Fibroblast of skin of back (primary cell): Measurements from ENCODE around the gene LIMK2. TPM values are rescaled to one million over a fixed set of nuclear protein-coding genes. Genes with fewer than 3 reads are reported as not detected.
"Not testable (repeated sequence)": the region's sequence is repeated elsewhere in the genome, so short reads cannot be mapped to it uniquely, and the experiment has no call there.

Experiments
- DNase-seq: peaks from one replicate; pipeline ENCODE4 v3.0.0-alpha.2; 2013
- polyA plus RNA-seq, 2 experiments: library from polyadenylated mRNA; unstranded; fragments of 120-200 nt; gene quantifications; one replicate each; pipeline ENCODE4 v1.2.1, GENCODE V29; 2013; ENCODE audit not compliant: insufficient read length in 2 of 2

LIMK2 gene
- polyA plus RNA-seq (2013, experiment 1 of 2; ENCODE audit: insufficient read length) = 26.1 TPM
- 25.9 TPM for polyA plus RNA-seq (2013, experiment 2 of 2; ENCODE audit: insufficient read length)

DNA sequence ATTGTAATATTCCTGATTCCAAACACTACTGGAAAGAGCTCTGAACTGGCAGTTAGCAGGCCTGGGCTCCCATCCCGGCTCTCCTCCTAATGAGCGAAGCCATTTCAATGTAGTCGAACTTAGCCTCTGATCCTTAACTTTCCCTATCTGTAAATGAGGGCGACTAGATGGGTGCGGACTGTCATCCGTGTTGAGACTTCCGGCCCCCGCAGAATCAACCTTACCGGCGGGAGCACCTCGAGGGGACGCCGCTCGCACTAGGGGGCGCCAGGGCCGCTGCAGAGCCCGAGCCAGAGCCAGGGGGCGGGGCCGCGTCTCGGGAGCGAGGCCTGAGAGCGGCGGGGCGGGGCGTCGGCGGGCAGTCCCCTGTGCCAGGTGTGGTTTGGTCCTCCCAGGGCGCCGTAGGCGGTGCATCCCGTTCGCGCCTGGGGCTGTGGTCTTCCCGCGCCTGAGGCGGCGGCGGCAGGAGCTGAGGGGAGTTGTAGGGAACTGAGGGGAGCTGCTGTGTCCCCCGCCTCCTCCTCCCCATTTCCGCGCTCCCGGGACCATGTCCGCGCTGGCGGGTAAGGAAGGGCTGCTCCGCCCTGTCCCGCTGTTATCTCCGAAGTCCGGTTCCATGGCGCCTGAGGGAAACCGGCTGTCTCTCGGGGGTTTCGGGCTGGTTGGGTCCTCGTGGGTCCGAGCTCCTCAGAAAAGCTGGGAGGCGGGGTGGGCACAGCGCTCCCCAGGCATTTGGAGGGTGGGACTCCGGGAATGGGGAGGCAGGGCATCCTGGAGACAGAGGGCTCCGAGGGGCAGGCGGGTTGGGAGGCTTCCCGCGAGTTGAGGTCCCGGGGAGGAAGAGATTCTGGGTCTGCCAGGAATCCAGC, at the start of gene LIMK2:
LIMK2 (plus strand) TSS at position 437 of the 869 bp plus-strand sequence; CDS start at position 548, 111 bp downstream.
- peak; percentile 85 for DNase-seq

DNA sequence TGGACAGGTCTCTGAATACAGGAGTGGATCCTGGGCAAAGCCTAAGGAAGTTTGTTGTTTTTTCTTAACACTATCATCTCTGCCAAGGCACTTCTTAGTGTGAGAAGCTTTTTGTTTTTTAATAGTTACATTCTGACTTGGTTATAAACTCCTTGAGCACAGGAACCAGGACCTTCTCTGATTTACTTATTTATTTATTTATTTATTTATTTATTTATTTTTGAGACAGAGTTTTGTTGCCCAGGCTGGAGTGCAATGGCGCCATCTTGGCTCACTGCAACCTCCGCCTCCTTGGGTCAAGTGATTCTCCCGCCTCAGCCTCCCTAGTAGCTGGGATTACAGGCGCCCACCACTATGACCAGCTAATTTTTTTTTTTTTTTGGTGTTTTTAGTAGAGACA, 41.1 kb upstream of the LIMK2 start:
- no peak for DNase-seq

DNA sequence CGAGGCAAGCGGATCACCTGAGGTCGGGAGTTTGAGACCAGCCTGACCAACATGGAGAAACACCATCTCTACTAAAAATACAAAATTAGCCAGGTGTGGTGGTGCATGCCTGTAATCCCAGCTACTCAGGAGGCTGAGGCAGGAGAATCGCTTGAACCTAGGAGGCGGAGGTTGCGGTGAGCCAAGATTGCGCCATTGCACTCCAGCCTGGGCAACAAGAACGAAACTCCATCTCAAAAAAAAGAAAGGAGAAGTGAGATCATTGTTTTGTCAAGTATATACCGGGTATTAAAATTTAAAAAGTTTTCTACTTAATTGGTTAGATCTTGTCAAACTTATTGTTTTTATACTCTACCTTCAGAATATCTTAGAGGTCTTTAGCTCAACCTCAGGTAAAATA, 40.4 kb upstream of the LIMK2 start:
- DNase-seq = not testable (repeated sequence)

DNA sequence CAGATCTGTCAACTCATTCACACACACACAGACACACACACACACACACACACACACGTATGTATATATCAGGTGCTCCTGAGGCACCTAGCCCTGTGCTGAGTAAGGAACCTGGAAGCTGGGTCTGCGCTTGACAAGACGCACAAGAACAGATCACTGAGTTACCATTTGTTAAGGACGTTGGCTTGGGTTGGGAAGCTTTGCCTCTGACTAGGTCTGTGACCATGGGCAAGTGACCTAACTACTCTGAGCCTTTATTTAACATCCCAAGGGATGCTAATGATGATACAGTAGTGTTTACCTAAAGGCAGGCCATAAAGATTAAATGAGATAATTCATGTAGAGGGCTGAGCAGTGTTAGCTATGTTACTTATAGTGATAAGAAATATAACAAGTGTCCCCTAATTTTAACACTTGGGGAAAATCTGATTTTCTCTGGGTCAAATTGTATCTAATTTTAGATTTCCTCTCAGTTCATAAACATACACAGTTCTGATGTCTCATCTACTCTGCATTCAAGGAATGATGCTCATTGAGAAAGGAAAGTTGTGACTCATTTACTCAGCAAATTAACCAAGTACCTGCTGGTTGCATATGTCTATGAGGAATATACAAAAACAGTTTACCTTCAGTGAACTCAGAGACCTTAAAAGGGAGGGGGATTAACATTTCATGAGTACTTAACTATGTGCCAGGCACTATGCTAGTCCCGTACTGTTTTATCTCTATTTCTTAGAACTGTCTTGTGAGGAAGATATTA, 38.5 kb upstream of the LIMK2 start:
- peak; percentile 92 for DNase-seq

DNA sequence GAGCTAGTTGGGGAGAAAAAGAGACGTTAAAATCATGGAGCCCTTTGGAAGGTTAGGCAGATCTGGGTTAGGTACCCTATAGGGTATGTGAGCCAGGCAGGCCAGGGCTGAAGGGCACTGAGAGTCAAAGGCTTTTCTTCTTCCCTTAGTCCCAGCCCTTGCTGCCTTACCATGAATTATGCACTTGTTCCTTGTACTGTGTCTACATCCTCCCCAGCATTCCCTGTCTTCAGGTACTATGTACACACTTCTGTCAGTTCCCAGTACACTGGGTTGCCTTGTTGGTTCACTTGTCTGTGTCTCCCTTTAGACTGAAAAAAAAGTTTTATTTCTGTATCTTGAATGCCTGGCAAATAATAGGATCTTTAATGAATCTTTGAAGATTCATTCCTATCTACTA, 35.2 kb upstream of the LIMK2 start:
- DNase-seq = no peak

DNA sequence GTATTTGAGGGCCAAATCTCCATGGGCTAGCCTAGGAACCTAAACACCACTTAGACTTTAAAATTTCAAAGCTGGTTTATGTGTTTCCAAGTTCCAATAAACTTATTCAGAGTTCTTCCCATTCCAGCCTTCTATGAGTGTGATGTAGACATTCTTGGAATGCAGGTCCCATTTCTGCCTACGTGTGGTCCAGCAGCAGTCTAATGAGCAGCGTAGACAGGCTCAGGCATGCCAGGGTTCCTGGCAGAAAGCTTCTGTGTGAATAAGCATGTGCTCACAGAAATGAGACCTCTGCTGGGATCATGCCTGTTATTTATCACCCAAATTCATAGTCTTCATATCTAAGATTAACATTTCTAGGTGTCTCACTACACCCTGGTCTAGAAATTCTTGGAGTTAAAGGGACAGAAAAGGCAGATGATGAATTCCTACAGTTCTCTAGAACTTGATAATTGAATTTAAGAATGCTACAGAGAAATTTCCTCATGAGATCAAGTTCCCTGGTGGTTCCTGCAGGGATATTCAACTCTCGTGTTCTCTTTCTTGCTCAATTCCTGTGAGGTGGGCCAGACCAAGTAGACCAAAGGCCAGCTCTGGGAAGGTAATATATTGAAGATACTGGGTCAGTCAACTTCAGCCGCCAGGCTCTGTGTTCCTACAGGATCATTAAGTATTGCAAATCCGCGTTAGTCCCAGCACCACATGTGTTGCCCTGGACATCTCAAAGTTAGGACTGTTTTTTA, 34.5 kb upstream of the LIMK2 start:
- peak; percentile 97 for DNase-seq

DNA sequence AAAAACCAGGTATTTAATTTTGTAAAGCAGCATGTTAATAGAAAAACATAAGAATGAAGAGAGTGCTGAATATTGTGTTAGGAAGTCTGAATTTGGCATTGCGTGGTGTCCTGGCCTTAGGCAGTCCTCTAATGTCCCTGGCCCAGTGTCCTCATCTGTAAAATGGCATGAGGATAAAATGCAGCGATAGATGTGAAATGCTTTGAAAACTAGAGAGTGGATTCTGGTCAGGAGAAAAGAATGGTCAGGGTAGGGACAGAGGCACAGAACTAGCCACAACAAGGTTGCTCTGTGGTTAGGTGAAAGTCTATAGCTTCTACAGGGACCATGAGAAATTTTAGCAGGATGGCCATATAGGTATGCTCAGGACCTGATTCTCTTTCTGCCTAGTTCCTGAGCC, 33.2 kb upstream of the LIMK2 start:
- no peak for DNase-seq

DNA sequence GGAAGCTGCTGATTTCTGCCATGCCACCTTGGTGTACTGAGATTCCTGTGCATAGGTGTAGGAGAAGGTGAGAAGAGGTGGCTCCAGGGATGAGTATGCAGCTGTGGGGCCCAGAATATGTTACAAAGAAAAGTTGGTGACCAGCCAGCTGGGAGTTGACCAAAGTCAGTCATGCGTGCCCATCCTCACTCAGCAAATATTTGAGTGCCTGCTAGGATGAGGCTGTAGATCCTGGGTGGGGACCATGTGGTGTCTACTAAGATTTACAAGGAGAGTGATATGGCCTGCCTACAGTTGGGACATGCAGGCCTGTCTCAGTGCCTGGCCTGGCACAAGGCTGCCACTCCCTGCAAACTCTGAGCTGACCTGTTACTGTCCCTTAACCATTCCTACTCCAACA, 32.8 kb upstream of the LIMK2 start:
- DNase-seq = peak; percentile 61

DNA sequence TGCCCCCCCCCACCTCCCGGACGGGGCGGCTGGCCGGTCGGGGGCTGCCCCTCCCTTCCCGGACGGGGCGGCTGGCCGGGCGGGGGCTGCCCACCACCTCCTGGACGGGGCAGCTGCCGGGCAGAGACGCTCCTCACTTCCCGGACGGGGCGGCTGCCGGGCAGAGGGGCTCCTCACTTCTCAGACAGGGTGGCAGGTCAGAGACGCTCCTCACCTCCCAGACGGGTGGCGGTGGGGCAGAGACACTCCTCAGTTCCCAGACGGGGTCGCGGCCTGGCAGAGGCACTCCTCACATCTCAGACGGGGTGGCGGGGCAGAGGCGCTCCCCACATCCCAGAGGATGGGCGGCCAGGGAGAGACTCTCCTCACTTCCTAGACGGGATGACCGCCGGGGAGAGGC, 28.1 kb upstream of the LIMK2 start:
- no peak for DNase-seq

DNA sequence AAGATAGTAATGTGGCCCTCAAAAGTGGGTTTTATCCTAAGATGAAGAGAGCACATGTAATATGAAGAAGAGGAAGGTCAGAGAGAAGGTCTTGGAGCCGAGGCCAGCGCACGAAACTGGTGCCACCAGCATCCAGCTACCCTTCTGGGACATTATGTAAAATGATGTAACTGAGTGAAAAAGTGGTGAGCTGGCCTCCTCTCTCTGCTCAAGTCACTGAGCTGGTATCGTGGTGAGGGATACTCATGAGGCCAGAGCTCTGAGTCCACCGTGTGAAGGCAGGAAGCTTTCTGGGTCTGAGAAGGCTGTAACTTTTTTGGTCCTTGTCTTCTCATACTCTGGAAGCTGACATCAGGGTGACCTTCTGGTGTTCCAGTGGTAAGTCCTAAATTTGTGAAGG, 27.0 kb upstream of the LIMK2 start:
- DNase-seq = peak; percentile 59

DNA sequence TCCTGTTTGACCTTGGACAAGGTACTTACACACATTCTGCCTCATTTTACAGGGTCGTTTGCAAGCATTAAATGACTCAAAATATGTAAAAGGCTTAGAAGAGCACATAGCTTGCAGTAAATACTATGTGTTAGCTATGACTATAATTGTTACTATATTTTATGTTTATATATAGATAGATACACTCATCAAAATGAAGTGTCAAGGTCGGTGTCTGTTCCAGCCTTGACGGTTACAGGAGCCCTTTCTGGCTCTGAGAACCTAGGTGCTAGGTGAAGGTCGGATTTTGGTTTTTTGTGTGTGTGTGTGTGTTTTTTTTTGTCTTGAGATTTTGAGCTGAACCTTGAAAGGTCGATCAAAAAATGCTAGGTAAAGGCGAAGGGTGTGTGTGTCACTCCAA, 24.5 kb upstream of the LIMK2 start:
- DNase-seq = no peak

DNA sequence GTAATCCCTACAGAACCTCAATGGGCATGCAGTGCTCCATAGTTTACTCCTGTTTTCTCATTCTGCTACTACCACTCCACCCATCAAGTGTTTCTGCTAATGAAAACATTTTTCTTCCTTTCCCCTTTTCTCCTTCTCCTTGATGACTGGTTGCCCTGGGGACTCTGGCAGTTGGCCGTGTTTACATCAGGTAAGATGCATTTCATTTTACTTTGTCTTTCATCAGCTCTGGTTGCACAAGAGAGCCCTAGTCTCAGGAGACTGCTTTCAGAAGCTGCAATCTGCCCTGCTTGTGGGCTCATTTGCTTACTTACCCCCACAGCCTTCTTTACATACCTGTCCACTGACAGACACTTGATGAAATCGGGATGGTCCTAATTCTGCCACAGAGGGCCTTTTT, 19.6 kb upstream of the LIMK2 start:
- DNase-seq = peak; percentile 24

DNA sequence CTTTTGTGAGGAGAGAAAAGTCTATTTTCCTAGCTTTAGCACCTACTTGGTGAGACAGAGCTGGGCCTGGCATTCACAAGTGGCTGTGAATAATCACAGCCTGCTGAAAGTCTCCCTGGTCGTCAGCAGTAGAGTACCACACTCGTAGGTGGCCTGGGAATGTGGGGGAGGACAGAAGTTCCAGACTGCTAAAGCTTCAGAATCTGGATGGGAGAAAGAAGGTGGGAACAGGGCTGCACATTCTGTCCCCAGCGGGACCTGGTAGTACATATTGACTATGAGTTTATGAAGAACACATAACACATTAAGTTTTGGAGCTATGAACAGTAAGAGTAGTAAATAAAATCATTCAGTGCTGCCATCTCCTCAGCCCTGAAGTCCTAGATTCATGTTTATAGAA, 19.0 kb upstream of the LIMK2 start:
- no peak for DNase-seq

DNA sequence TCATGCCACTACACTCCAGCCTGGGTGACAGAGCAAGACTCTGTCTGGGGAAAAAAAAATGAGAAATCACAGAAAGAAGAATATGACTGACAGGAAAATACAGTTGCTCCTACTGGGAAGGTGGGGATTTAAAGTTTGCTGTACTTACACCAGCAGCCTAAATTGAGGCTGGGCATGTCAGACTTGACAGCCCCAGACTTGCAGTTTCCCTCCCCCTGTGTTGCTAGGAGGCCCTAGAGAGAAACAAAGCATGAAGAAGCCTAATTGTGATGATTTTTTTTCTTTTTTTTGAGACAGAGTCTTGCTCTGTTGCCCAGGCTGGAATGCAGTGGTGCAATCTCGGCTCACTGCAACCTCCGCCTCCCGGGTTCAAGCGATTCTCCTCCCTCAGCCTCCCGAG, 17.4 kb upstream of the LIMK2 start:
- not testable (repeated sequence) for DNase-seq

DNA sequence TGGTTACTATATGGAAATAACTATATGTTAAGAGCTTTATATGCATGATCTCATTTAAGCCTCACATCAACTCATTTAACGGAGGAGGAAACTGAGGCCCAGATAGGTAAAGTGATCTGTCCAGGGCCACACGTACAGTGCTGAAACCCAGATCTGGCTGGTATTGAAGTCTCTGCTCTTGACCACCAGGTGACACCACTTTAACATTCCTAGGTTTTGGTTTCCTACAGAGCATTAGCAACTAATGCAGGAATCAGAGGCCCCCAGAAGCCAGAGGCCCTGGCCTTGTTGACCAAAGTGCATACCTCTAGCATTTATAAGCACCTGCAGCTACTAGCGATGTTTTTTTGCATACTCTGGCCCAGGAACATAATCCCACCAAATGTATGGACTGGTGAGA, 12.9 kb upstream of the LIMK2 start:
- DNase-seq = no peak

DNA sequence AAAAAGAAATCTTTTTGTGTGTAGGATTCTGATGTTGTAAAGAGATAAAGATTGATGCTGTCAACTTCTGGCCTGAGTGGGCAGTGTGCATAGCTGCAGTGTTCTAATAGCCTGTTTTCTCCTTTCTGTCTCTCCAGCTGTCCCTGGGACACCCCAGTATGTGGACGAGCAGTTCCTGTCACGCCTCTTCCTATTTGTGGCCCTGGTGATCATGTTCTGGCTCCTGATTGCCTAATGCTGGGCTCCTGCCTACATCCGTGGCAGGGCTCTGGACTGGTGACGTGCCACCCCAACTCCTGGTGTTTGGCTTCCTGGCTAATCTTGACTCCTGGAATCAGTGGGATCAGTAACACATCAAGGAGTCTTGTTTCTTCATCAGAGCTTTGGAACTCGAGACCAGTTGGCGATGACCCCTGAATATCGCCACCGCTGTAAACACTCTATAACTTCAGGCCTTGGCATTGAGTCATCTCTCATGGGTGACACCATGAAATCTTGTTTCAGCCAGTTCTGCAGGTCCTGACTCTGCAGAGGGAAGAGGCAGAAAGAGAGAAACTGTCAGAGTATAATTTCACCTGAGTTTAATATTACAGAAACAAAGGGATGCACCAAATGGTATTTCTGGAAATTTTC, 7.6 kb upstream of the LIMK2 start:
- DNase-seq = not testable (repeated sequence)

DNA sequence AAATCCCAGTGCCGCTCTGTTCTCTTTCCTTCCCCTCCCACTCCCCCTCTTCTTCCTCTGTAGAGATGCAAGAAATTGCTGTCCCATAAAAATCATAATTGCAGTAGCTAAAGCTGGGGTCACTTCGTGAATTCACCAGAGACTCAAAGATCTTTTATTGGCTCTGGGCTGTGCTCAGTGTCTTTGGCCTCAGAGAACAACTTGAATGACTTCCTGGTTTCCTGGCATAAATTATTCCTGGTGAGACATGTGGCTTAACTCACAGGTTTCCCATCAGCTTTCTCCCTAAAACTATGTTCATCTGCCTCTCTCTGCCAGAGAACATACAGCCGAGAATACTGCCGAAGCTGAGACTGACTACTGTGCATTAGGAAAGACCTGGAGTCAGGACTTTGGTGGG, 7.0 kb upstream of the LIMK2 start:
- DNase-seq = not testable (repeated sequence)

DNA sequence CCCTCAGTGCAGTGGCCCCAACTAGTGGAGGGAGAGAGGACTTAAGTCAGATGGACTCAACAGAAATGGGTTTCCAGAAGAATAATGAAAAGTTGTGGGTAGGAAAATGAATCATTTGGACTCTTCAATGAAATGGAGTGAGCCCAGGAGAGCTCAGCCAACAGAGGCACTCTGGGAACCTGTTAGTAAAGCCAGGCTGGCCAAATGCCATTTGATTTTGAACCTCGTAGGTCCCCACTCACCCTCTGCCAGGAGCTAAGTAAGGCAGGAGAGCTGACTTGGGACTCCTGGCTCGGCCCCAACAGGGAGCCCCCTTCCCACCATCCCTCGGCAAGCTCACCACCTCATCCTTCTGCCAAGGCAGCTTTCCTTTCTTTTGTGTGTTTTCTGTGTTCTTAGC, 5.6 kb upstream of the LIMK2 start:
- not testable (repeated sequence) for DNase-seq

DNA sequence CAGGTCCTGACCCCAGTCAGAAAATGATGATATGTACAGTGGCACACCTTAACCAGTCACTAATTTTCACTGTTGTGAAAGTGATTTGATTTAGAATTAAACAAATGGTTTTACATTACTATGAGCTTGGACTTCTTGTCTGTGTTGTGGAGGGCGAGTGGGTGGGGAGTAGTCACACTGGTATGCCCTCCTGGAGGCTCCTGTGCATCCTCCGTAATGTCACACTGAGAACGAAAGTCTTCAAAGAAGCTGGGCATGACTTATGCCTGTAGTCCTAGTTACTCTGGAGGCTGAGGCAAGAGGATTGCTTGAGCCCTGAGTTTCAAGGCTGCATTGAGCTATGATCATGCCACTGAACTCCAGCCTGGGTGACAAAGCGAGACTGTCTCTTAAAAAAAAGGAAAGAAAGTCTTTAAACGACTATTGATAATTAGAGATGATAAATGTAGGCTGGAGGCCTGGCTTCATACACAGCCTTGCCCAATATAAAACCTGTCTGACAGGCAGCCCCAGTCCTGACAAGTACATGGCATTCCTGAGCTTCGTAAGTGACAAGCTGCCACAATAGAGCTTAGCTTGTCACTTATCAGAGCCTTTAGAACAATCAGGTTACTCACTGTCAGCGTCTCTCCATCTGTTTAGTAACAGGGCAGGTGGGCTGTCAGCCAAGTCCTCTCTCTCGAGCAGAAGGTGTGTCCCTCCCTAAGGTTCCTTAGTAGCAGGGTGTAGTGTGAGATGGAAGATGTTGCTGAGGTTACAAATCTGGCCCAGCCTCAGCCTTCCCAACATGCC, 5.0 kb upstream of the LIMK2 start:
- no peak for DNase-seq

DNA sequence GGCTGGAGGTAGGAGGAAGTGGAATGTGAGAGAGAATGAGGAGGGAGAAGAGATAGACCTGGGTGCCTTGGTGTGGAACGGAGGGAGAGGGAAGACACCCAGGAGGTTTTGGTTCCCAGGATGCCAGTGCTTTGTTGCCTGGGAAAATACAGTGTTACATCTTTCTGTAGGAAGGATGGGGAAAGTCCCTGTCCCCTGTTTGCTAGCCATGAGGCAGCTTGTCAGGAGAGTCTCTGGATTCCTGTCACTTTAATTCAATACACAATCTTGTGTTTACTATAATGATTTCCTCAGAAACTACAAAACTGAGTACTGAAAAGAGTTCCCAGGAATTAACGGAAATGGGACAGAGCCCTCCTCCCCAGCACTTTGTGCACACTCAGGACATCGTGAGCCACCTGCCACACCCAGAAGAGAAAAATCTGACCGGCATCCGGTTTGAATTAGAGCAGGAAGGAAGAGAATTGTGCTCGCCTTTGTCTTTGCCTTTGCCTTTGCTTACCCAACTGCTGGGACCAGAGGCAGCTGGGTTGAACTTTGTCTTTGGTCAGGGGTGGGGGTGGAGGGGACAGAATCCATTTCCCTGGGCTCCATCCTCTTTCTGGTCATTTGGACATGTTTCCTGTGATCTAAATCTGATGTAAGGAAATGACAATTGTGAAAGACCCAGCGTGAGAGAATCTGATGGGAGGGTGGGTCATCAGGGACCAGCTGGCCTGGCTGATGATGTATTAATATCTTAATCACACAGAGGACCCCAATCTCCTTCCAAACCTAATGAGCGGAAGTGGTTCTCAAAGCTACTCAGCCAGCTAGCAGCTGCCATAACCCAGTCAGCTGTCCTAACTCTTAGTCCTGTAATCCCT, 1.3 kb upstream of the LIMK2 start:
- peak; percentile 63 for DNase-seq

DNA sequence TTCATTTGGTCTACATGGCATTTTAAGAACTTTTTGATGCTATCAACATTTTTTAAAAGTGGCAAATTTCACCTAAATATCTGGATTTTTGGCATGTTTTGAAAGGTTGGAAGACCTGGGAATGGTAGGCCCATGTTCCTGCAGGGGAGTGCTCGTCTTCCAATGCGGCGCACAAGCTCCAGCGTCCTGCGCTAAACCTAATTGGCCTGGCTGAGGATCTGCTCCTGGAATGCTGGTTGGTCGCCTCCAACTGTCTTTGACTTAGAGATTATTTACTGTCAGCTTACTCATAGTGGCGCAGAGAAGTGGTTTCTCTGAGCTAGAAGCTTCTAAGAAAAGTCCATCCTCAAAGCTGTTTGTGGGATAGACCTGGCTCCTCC, 626 bp upstream of the LIMK2 start:
- DNase-seq = no peak
